HG02973 (cell line): ENCODE measurements around the gene C13orf42.

Source experiments
- ATAC-seq: cut with Tn5 transposase; IDR thresholded peaks from one replicate; pipeline ENCODE4 v1.9.1; 2021; ENCODE audit warnings: moderate library complexity; ENCODE audit not compliant: unreplicated experiment

Gene C13orf42

DNA sequence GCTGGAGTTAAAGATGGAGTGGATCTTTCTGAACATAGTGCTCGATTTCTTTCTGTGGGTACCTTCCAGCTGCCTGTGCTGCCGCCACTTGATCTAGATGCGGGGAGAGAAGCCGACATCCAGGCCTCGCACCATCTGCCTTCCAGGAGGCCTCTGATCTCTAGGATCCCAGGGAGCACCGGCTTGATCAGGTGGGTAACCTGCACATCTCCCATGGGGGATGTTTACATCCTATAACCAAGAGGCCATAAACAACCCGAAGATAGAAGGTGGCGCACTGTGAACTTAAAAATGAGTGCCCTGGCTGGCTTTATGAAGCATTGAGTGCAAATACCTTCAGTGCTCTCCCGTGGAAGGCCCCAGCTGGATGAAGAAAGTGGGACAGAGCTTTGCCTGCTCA lies at the start of gene C13orf42:
Gene C13orf42, minus strand, starts transcription at position 101 of the 400 bp plus-strand sequence. Its CDS starts 65 bp downstream, at position 36.
- ATAC-seq, result no peak

DNA sequence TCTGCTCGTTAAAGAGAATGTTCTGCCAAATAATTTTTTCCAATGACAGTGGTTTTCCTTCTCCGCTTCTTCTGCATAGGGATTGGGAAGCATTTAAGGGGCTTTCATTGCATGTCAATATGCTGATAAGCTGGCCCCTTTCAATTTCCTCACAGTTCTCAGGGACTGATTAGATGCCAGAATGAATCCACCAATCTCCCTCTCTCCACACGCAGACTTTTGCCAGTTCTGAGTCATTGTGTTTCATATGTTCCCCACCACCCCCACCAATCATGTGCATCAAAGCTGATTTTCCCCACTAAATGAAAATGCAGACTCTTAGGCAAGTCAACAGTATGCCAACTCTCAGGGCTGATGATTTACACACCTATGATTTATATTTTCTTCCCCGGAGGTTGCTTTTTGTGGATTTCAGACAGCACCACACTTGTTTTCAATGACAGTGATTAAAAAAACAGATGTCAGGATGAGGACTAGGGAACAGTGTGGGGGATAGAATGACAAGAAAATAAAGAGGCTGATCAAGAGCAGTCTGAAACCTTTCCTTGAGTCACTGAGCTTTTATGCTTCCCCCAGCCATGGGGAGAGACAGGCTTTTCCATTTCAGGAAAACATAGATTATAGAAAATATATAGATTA lies 47.9 kb upstream of the C13orf42 start:
- no peak for ATAC-seq

DNA sequence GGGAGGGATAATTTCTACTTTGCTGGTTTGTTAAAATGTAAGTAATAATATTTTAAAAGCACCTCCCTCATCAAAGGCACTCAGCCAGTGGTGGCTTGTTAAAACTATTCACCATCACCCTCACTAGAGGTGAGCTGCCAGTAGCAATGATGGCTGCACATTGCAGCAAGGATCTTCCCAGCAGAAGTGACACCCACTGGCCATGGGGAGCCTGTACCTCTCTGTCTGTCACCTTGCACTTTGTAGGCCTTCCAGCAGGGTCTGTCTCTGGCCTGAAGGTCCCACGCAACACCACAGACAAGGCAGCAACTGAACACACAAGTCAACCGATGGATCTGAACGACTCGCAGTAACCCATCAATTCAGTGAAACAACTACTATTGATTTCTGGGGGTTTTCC lies 47.3 kb upstream of the C13orf42 start:
- ATAC-seq, result no peak

DNA sequence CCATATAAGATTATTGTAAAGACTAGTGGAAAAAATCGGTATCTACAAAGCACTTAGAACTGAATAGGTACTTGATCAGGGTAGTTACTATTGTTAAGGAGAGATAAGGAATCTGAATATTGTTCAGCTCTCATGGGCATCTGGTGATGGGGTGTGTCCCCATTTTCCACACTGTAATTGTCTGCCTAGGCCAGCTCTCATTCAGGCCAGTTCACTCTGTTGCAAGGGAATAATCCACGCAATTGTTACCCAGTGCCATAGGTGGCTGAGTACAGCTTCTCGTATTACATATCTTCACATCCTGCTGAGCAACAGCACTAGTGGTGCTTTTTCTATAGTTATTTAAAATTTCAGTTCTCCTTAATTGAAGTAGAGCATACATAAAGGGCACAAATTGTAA lies 45.6 kb upstream of the C13orf42 start:
- ATAC-seq, result no peak

DNA sequence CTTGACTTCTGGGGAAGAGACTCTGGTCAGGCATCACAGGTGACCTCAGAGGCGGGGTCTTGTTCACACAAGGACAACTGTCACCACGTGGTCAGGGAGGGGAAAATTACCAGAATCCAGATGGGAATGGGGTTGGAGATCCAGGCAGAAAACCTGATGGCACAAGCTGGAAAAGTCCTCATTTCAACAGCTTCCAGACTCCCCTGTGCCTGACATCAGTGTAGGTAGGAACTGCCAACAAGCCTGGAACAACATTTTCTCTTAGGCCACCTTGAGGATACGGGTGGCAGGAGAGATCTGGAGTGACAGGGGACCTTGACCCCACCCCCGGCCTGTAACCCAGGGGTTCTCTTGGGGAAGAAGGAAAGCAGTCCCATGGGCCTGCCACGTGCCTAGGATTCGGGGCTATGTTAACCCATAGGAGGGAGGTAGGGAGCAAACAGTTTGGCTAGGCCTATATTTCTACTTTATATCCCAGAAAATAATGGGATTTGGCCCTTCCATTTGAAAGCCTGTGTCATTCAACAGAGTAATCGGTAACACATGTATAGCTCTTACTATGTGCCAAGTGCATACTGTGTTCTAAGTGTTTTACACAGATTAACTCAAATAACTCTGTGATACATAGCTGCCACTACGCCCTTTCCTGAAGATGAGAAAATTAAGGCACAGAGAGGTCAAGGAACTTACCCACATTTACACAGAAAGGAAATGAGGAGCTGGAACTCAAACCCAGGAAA lies 44.9 kb upstream of the C13orf42 start:
- no peak for ATAC-seq

DNA sequence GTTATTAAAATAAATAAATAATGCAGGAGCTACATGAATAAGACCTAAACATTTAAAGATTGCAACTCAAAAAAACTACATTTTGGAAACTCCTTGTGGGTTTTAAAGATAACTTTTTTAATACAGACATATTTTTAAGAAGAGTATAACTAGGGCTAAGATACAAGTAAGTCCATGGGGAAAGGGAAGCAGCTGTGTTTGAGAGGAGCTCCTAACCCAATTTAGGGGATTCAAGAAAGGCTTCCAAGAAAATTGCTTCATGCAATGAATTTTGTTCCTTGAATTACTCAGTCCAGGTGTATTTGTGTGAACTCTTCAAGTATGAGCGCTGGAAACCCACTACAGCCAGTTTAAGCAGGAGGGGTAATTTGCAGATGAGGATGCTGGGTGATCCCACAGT lies 44.1 kb upstream of the C13orf42 start:
- no peak for ATAC-seq

DNA sequence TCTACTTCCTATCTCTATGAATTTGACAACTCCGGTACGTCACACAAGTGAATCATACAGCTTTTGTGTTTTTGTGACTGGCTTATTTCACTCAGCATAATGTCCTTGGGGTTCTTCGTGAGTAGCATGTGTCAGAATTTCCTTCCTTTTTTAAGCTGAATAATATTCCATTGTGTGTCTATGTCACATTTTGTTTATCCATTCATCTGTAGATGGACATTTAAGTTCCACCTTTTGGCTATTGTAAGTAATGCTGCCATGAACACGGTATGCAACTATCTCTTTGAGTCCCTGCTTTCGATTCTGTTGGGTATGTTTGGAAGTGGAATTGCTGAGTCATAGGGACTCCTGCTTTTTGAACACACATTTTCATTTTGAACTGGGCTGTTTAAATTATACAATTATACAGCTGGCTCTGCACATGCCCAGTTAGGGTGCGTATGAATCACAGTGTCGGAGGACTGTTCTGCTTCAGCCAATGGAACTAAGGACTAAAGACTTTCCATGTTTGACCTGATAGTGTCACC lies 43.0 kb upstream of the C13orf42 start:
- ATAC-seq, result no peak

DNA sequence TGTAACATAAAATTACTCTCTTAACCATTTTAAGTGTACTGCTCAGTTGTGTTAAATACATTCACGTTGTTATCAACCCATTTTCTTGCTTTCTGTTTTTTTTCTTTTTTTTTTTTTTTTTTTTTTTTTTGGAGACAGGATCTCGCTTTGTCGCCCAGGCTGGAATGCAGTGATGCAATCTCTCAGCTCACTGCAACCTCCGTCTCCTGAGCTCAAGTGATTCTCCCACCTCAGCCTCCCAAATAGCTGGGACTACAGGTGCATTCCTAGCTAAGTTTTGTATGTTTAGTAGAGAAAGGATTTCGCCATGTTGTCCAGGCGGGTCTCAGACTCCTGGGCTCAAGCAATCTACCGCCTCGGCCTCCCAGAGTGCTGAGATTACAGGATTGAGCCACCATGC lies 42.5 kb upstream of the C13orf42 start:
- no peak for ATAC-seq

DNA sequence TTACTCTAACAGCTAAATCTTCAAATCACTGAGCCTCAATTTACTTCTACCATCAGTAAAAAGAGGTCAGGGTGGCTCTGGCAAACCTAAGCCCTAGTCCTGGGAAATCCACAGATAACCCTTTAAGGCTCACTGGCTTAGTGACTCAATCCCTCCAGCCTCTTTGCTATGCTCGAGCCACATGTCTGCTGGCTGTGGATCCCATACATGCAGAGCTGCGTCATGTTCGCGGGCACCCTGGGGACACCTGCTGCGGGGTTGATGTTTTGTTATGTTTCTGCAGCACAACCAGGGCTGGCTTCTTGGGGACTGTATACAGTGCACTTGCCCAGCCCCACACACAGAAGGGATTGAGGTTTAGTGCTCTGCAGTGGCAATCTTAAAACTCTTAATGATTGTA lies 41.6 kb upstream of the C13orf42 start:
- ATAC-seq, result no peak

DNA sequence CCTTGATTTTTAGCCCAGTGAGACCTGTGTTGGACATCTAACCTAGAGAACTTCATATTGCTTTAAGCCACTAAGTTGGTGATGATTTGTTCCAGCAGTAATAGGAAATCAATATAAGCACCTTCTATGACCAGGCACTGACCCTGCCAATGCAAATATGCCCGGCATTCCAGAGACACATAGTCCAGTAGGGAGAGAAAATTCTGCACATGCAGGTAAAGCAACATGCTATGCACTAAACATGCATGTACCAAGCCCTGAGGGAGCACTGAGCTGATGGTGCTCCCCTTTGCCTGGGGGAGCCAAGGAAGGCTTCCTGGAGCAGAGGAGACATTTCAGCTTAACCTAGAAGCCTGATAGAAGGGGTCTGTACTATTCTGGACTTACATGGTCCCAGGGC lies 40.4 kb upstream of the C13orf42 start:
- ATAC-seq, result no peak

DNA sequence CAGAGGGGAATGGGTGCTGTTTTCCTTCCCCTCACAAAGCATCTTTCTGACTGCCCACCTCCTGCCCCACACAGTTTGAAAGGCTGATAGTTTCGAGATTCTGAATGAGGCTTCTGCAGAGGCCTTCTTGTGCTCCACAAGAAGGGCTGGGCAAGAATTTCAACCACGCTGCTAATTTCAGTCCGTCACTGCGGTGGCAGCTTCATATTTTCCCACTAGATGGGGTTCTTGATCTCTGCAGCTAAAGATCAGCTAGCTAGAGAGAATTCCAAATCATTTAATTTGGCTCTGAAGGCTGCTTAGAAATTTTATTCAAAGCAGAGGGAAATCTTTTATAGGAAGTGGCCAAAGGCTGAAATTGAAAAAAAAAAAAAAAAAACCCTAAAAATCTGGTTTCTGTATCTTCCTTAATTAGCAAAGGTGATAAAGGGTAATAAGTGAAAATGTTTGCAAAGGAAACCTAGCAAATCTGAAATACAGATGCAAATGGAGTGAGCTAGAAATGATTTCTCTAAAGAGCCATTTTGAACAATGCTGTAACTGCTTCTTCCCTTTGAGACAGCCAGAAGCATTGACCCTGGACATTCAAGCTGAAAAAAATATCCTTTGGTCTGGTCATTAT lies 38.0 kb upstream of the C13orf42 start:
- ATAC-seq, result no peak

DNA sequence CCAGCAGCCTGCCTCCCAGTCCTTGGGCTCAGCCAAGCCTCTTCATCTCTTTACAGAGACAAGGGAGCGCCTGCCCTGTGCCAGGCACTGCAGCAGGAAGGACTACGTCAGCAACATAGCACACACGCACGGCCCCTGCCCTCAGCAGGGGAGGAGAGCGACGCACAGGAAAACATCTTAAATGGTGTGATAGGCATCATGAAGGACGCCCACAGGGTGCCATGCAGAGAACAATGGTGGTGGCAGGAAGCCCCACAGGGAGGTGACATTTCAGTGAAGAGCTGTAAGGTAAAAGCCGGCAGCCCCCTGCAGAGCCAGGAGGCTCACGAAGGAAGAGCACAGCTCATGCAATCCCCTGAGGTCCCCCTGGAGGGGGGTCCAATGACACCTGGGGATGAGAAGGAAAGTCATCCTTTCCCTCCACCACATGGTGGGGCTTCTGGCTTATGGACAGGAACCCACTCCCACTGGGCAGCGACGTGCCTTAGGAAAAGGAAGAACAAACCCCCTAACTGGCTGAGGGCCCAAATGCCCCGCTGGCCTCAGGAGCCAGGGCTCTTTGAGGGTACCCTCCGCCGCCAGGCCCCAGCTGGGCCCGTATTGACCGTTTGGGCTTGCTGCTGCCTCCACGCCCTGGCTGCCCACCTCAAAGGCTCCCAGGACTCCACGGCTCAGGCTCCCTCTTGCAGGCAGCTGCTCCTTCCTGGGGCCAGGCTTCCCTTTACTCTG lies 37.3 kb upstream of the C13orf42 start:
- no peak for ATAC-seq

DNA sequence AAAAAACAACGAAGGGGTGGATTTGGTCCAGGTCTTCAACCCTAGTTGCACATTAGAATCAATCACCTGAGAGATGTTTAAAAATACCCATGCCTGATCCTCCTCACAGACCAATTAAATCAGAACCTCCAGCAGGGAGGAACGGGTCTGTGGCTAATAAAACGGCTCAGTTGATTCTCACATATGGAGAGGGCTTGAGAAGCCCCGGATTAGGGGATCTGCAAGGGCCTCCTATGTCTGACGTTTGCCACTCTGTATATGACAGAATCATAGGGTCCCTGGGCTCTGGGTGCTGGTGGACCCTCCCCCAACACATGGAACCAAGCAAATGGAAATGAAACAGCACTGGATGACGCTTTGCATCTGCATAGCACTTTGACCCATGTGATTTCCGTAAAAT lies 36.7 kb upstream of the C13orf42 start:
- no peak for ATAC-seq

DNA sequence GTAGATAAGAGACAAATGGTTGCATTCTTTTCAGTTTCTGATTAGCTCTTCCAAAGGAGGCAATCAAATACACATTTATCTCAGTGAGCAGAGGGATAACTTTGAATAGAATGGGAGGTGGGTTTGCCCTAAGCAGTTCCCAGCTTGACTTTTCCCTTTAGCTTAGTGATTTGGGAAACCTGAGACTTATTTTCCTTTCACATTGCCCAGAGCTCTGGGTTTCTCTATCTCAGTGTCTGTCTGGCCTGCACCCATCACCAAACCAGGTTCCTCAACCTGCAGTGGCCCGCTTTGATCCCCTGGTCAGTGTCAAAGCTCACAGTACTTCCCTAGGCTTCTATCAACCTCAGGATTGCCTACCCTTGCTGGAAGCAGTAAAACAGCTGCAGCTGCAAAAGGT lies 35.6 kb upstream of the C13orf42 start:
- ATAC-seq, result no peak

DNA sequence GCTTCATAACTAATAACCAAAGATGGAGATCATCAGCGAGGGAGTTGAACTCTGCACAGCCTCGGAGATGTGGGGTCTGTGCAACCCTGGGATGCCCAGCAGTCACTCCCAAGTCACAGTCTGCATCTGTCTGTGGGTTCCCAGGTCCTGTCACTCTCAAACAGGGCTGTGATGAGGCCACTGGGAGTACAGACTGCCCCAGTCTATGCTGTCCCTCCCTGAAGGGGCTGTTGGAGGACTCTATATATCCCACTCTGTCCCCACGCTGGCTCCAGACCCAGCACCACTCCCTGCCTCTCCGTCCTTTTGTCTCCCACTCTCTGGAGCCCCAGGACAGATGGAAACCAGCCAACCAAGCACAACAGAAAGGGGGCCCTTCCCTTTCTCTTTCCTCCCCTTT lies 26.2 kb upstream of the C13orf42 start:
- no peak for ATAC-seq

DNA sequence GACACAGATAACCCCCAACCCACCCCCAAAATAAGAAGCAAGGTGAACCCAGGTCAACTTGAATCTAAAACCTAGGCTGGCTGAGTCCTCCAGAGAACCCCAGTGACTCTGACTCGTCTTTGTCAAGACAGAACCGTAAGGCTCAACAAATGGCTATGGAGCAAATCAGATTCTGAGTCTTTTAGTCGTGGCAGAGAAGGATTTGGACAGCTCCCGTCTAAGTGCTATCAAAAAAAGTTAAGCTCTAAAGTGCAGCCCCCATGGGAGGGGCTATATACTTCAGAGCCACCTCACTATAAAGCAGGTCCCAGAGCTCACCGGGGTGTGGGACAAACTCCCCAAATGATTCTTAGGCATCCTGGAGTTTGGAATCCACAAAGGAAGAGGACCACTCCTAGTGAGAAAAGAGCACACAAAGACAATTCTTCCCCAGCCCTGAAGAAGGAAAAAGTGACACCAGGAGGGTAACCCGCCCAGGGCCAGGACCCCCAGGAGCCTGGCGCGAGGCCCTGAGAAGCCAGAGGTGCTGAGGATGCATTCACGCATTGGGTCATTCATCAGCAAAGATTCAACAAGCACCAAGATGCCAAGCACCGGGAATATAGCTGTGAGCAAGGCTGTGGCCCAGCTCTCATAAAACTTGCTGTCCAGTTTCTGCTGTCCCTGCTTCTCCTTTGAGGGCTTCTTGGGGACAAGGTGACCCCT lies 25.4 kb upstream of the C13orf42 start:
- no peak for ATAC-seq

DNA sequence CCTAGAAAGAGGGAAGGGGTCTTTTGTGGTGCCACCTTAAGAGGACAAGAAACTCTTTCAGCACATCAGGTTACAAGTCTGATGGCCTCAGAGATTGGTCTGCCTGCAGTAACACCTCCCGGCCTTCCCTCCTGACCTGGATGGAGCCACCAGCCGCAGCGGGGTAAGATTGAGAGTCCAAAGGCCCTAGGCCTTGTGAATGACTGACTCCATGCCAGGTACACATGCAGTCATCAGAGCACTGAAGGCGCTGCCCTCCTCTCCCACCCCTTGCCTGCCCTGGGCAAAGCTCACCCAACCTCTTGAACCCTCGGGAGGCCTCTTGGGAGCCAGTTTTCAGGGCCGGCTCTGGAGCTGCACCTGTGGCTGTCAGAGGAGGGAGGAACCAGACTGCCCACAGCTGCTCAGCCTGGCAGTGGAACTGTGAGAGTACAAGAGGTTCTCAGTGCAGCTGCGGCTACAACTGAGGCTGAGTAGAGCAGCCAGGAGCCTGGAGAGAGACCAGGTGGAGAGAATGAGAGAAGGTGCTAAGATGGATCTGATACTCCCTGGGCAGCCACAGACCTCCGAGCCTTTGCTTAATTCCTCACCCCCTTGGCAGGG lies 23.8 kb upstream of the C13orf42 start:
- no peak for ATAC-seq

DNA sequence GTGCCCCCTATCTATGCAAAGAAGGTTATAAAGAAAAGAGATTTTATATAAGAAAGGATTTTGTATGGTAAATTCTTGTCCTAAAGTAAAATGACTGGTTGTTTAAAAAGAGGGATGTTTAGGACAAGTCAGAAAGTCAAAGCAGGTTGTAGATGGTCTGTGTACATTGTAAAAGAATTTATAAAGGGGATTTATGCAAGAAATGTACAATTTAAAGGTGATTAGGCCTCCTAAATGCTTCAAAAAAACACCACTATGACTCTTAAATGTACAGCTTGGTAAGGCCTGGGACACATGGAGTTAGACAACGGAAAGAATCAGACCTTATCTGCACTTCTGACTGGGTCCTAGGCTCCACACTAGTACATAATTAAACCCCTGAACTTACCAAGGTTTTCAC lies 19.3 kb upstream of the C13orf42 start:
- no peak for ATAC-seq

DNA sequence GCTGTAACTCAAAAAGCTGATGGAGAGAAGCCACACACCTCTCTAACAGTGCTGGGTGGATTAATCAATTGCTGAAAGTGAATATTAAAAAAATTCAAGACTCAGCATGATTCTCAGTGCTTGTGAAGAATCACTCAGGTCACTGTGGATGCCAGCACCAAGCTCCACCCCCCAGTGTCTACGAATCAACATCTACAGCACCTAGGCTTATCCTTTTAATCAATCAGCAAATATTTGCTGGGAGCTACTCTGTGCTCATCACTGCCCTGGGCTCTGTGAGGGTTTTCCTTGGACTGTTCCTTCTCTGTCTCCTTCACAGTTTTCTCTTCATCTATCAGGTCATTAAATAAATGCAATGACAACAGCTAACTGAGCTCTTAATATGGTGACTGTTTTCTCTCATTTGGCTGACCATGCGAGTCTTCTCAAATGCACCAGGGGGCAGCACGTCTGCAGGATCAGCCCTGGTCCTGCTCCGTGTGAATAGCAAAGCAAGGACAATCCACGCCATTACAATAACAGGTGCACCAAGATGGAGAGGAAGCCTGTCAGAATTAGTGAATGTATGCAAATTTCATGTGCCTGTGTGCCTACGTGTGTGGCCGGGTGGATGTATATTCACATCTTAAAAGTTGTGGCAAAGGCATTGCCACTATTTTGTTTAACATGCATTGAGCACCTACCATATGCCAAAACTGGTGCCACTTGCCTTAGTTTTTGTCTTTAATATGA lies 14.6 kb upstream of the C13orf42 start:
- ATAC-seq, result peak; percentile 91
